Kidney (tissue), 14 donors: ENCODE results near the gene CLDN11. TPM values are rescaled to one million over a fixed set of nuclear protein-coding genes. Genes with fewer than 3 reads are reported as not detected.

ENCODE experiments used
- DNase-seq, 5 donors: peaks; one replicate each; pipeline ENCODE4 v3.0.0-alpha.2; 2013 to 2020
- FAIRE-seq: peaks from 2 replicates; lab custom pipeline; 2012; peaks lifted over from hg19 to GRCh38; lab: Jason Lieb, UNC
- H3K27ac ChIP-seq, 2 donors: one replicate each; pipeline ENCODE4 v1.7.0; 2013; ENCODE audit warnings: low read depth in 2 of 2, low read length in 2 of 2, inconsistent platforms in 1 of 2
- H3K27me3 ChIP-seq: one replicate; pipeline ENCODE4 v1.7.1; 2013; ENCODE audit warnings: low read length, inconsistent platforms; ENCODE audit not compliant: control insufficient read depth, insufficient read depth
- H3K36me3 ChIP-seq, 3 donors: one replicate each; pipeline versions ENCODE4 v1.7.0 to v1.7.1; 2013; ENCODE audit warnings: low read length in 3 of 3, control low read depth in 1 of 3, inconsistent platforms in 1 of 3; ENCODE audit not compliant: insufficient read depth in 3 of 3, control insufficient read depth in 2 of 3
- H3K4me1 ChIP-seq, 3 donors: one replicate each; pipeline versions ENCODE4 v1.7.0 to v1.7.1; 2013; ENCODE audit warnings: low read length in 3 of 3, inconsistent platforms in 1 of 3, low read depth in 1 of 3; ENCODE audit not compliant: control insufficient read depth in 2 of 3, insufficient read depth in 2 of 3
- H3K4me3 ChIP-seq, 3 donors: one replicate each; pipeline versions ENCODE4 v1.7.0 to v1.8.1; 2013; ENCODE audit warnings: low read length in 3 of 3, control low read depth in 1 of 3, inconsistent platforms in 1 of 3
- H3K9ac ChIP-seq, 3 donors: one replicate each; pipeline versions ENCODE4 v1.7.0 to v1.7.1; 2013; ENCODE audit warnings: low read length in 3 of 3, control low read depth in 1 of 3, inconsistent platforms in 1 of 3
- H3K9me3 ChIP-seq, 3 donors: one replicate each; pipeline versions ENCODE4 v1.7.0 to v1.7.1; 2013; ENCODE audit warnings: low read length in 3 of 3, control low read depth in 1 of 3, inconsistent platforms in 1 of 3; ENCODE audit not compliant: control insufficient read depth in 2 of 3, insufficient read depth in 1 of 3
- intact Hi-C: fragments of 100-400 bp; cut with DNase I; formaldehyde crosslinking; loops from one replicate; pipeline ENCODE4 v1.11.1; 2022
- microRNA-seq: library from miRNA; unstranded; fragments of <30 nt; microRNA quantifications from one replicate; pipeline ENCODE4 v1.2.0, GENCODE V29; 2020
- polyA plus RNA-seq: library from polyadenylated mRNA; stranded (reverse); fragments of 350-450 nt; fragmentation: Illumina TruSeq; extraction: RNeasy Lipid Tissue Mini Kit (QIAGEN cat#74804); gene quantifications from one replicate; pipeline ENCODE4 v1.2.3, GENCODE V29; 2014; ENCODE audit warnings: low read depth, low replicate concordance; ENCODE audit not compliant: insufficient read depth
- total RNA-seq: library from RNA; stranded (reverse); fragmentation: NEBNext Ultra II Directional; extraction: Animal tissue kit (Norgen Biotek cat#: 25700); gene quantifications from one replicate; pipeline ENCODE4 v1.2.1, GENCODE V29; 2021
- TF ChIP-seq, protein P1 (sequence below): IDR thresholded peaks from 3 replicates; pipeline ENCODE4 v1.5.1; 2012; ENCODE audit warnings: mild to moderate bottlenecking, moderate library complexity, borderline replicate concordance; ENCODE audit not compliant: insufficient read depth; ENCODE audit errors: extremely low read depth
- donor health status: control.
- donor health status: control.
- donor health status: control.
- donor health status: control.
- donor health status: control.
- donor health status: DM: yes; HTN: yes; CAD: no.
- donor health status: Normal renal cell carcinoma (clear cell type).

Gene CLDN11
- total and polyA plus RNA-seq, 2 donors from 2014 or later = 1.6 to 2.4 TPM

DNA sequence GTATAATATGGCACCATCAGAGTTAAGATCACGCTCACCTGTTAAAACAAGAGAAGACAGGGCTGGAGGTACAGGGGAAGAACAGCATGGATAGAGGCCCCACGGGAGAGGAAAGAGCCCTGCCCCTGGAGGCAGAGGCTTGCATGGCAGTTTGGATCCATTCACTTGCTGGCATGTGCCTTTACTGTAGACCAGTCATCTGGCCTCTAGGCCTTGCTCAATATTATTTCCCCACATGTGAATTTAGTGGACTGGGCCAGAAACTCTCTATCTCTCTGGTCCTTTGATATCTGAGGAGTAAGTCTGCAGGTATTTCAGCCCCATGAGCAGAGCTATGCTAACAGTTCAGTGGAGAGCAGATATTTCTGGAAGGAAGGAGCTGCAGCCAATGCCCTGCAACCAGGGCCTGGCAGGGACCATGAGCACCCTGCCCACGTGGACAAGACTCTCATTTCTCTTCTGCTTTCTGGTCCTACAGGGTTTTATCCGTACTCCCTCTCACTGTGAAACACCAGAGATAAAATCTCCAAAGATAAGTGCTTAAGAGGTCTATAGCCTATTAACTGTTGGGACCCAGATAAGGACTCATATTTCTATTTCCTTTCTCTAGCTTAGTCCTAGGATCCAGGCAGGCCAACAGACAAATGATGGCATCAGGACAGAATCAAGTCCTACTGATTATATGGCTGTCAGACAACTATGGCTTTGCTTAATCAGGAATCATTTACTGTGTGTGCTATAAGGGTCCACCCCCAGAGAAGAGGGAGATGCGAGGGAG, 65.0 kb downstream of the CLDN11 start:
- intact Hi-C loops = no loop called here
- H3K27me3 ChIP-seq = no peaks in the 10 kb centered on the region
- H3K36me3 ChIP-seq = no peaks in the 10 kb centered on the region
- FAIRE-seq = no peak
- no peak overlapping the region for H3K27ac ChIP-seq
- H3K9me3 ChIP-seq = no peaks in the 10 kb centered on the region
- H3K4me3 ChIP-seq = no peak overlapping the region
- H3K9ac ChIP-seq = no peak overlapping the region
- no peaks in the 10 kb centered on the region for H3K4me1 ChIP-seq
- no peak for DNase-seq
- TF ChIP-seq, protein P1, sequence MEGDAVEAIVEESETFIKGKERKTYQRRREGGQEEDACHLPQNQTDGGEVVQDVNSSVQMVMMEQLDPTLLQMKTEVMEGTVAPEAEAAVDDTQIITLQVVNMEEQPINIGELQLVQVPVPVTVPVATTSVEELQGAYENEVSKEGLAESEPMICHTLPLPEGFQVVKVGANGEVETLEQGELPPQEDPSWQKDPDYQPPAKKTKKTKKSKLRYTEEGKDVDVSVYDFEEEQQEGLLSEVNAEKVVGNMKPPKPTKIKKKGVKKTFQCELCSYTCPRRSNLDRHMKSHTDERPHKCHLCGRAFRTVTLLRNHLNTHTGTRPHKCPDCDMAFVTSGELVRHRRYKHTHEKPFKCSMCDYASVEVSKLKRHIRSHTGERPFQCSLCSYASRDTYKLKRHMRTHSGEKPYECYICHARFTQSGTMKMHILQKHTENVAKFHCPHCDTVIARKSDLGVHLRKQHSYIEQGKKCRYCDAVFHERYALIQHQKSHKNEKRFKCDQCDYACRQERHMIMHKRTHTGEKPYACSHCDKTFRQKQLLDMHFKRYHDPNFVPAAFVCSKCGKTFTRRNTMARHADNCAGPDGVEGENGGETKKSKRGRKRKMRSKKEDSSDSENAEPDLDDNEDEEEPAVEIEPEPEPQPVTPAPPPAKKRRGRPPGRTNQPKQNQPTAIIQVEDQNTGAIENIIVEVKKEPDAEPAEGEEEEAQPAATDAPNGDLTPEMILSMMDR = no peak

Small RNAs within 50 kb of the gene (microRNA-seq; reads per million reads assigned to microRNA genes)
- gene MIR6828 = not detected

Other genes starting within 250 kb of the CLDN11 start
- 85.6 TPM for gene PHC3, start 237.1 kb upstream of the CLDN11 start, total RNA-seq
- 3.6 TPM for gene PHC3, start 237.1 kb upstream of the CLDN11 start, polyA plus RNA-seq
- gene PRKCI, start 196.4 kb upstream of the CLDN11 start, total RNA-seq = 41.5 TPM
- 12.6 TPM for gene PRKCI, start 196.4 kb upstream of the CLDN11 start, polyA plus RNA-seq
- gene SKIL, start 61.2 kb upstream of the CLDN11 start, total RNA-seq = 68.2 TPM
- gene SKIL, start 61.2 kb upstream of the CLDN11 start, polyA plus RNA-seq = 5.6 TPM
- not detected for gene SLC7A14, start 167.2 kb downstream of the CLDN11 start, total RNA-seq
- 0.04 TPM for gene SLC7A14, start 167.2 kb downstream of the CLDN11 start, polyA plus RNA-seq